DND-41 (cell line): ENCODE measurements around the gene HIVEP2.

ENCODE experiments used
- CTCF ChIP-seq: IDR thresholded peaks from 2 replicates; pipeline ENCODE4 v1.5.1; 2012; ENCODE audit warnings: borderline replicate concordance, low read length, moderate library complexity, mild to moderate bottlenecking; ENCODE audit not compliant: poor library complexity, severe bottlenecking; ENCODE audit errors: extremely low read depth
- EZH2 ChIP-seq: IDR thresholded peaks from 3 replicates; pipeline ENCODE4 v1.6.1; 2012; ENCODE audit warnings: borderline replicate concordance, low read depth, mild to moderate bottlenecking, moderate library complexity, low read length, inconsistent platforms; ENCODE audit not compliant: severe bottlenecking

- TF ChIP-seq CTCF (no peak), EZH2 (no peak)
Measured at GRCh38 chr6:142726616-142727015, 218.4 kb downstream of the HIVEP2 start.
